GM19239 (cell line): ENCODE measurements around the gene TMEM17.
"Not testable (repeated sequence)": the region's sequence is repeated elsewhere in the genome, so short reads cannot be mapped to it uniquely, and the experiment has no call there.

ENCODE experiments used
- DNase-seq: peaks from one replicate; pipeline ENCODE4 v3.0.0; 2011; ENCODE audit warnings: low spot score; ENCODE audit not compliant: insufficient read length
- FAIRE-seq: peaks from 2 replicates; lab custom pipeline; 2011; peaks lifted over from hg19 to GRCh38; lab: Jason Lieb, UNC

TMEM17 gene, protein sequence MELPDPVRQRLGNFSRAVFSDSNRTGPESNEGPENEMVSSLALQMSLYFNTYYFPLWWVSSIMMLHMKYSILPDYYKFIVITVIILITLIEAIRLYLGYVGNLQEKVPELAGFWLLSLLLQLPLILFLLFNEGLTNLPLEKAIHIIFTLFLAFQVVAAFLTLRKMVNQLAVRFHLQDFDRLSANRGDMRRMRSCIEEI

DNA sequence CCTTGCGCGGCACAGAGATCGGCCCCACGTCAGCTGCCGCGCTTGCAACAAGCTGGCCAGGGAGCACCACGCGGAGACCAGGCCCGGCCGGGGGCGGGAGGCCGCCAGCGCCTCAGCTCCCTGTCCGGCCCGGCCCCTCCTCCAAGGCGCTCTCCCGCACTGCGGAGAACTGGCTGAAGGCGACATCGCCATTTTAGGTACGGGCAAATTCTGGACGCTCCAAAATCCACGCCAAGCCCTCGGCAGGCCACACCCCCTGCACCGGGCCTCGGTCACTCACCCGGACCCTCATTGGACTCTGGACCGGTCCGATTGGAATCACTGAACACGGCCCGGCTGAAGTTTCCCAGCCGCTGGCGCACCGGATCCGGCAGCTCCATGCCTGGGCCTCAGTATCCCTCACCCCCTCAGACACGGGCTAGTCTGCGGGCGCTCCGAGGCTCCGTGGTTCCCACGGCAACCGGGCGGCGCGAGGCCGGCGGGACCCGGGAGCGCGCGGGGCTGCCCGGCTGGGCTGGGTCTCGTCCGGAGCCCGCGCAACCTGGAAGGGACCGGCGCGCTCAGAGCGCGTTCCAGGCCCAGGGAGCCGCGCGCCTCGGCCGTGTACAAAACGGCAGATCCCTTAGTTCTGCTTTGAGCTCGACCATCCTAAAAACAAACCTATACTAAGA, at the start of gene TMEM17:
Gene TMEM17, minus strand, starts transcription at position 446 of the 671 bp plus-strand sequence. Its CDS starts 66 bp downstream, at position 380.
- DNase-seq: peak; percentile 53
- FAIRE-seq: peak; percentile 83

DNA sequence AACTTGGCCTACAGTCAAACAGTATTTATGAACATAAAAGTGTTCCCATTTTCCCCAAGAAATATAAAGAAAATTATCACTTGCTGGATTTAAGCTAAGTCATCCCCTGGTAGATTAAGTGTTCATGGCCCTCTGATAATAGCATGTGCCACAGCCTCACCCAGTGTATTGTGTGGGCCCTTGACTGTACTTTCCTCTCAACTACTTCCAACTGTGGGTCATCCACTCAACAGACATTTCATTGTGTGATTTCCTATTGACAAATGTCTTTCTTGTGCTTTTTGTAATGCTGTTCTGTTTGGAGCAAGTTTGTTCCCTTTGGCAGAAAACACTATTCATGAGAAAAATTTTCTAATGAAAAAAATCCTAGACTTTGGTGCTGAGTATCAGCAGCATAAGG, 48.4 kb upstream of the TMEM17 start:
- FAIRE-seq (no peak), DNase-seq (no peak)

DNA sequence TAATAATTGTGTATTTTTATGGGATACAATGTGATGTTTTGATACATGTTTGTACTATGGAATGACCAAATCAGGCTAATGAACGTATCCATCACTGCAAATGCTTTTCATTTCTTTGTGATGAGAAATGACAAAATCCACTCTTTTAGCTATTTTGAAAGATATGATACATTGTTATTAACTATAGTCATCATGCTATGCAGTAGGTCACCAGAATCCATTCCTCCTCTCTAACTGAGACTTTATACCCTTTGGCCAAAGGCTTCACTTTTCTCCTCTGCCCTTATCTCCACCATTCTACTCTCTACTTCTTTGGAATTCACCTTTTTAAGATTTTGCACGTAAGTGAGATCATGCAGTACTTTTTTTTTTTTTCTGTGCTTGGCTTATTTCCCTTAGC, 44.5 kb upstream of the TMEM17 start:
- FAIRE-seq (no peak), DNase-seq (no peak)

DNA sequence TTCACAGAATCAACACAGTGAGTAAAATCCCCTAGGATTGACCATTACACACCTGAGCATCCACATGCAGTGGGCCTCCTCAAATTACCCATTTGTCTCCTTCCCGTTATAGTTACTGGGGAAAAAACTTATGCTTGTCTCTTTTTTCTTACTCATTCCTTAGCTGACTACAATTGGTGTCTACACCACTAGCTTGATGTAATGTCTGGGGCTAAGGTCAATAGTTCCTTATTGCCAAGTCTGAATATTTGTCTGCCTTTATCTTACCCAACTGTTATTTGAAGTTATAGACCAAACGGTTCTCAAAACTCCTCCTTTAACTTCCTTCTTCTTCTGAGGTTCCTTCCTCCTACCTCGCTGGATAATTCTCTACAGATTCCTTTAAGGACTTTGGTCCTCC, 41.9 kb upstream of the TMEM17 start:
- DNase-seq (no peak), FAIRE-seq (no peak)

DNA sequence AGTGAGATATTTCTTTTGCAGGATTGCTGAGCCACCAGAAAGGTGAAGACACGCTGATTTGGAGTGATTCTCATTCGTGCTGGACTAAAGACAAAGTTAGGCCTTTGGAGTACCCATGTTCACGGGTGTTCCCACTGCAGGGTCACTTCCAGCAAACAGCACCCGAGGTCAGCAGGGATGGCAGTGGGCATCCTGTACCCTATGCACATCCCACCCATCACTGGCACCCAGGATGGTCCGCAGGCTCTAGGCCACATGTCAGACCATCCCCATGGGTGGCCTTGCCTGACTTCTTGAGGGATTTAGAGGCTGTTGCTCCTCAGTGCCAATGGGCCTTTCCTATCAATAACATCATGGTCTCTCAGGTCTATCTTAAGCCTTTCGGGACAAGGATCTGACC, 39.3 kb upstream of the TMEM17 start:
- FAIRE-seq: no peak
- no peak for DNase-seq

DNA sequence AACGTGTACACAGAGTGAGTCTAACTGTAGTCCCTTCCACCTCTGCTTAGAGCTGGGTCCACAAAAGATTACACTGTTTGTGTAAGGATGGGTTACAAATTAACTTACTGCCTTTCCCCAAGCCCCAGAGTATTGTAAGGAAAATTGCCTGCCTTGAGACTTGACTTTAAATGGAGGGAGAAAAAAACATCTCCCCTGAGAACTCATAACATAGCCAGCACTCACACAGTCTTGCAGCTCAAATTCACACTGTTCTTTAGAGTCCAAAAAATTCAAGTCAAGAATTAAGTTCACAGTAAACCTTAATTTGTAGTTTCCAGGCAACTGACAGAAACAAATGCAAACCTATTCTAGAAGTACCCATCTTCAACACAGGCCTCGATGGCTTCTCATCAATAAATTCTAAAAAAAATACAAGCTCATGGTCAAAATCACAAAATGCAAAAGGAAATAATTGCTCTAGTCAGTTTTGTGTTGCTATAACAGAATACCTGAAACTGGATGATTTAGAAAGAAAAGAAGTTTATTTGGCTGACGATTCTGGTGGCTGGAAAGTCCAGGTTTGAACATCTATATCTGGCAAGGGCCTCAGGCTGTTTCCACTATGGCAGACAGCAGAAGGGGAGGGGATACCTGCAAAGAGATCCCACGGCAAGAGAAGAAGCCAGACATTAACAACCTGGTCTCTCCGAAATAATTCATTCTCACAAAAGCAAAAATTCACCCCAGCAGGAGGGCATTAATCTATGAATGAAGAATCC, 34.6 kb upstream of the TMEM17 start:
- DNase-seq: no peak

DNA sequence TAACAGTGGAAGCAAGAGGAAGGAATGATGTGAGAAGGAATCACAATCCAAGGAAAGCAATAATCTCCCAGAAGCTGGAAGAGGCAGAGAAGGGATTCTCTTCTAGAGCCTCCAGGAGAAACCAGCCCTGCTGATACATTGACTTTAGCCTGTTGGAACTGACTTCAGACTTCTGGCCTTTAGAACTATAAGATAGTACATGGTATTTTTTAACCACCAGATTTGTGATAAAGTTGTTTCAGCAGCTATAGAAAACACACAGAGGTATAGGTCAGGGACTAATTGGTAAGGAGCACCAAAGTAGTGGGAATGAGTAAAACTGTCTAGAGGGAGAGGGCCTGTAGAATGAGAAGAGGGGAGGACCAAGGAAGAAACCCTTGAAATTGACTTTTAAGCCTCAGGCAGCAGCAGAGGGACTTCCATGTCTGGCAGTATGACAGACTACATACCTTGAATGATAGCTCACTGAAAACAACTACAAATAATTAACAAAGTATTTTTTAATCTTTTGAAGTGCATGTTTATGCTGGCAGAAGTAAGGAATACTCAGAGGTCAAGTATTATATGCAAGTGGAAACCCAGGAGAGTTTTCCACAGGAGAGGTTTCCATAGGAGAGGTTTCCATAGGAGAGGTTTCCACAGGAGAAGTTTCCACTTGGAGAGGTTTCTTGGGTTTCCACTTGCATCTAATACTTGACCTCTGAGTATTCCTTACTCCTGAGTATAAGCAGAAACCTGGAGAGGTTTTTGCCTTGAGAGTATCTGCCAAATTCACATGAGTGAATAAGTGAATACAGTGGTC, 33.8 kb upstream of the TMEM17 start:
- DNase-seq: no peak
- no peak for FAIRE-seq

More for the DNA sequence above, 34.6 kb upstream of the TMEM17 start:
- no peak for FAIRE-seq

DNA sequence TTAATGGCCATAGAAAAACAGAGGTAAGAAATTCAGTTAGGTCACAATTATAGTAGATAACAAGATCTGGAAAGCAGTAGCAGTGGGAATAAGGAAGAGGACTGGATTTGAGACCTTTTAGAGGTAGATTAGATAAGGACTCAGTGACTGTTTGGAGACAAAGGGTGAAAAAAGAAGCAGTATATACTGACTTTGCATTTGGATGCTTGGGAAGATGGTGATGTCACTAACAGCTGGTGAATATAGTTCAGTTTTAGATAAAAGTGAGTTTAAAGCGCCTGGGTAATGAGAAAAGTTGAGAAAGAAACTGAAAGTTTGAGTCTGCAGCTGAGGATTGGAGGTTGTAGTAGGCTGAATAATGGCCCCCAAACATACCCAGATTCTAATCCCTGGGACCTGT, 32.8 kb upstream of the TMEM17 start:
- no peak for FAIRE-seq
- no peak for DNase-seq

DNA sequence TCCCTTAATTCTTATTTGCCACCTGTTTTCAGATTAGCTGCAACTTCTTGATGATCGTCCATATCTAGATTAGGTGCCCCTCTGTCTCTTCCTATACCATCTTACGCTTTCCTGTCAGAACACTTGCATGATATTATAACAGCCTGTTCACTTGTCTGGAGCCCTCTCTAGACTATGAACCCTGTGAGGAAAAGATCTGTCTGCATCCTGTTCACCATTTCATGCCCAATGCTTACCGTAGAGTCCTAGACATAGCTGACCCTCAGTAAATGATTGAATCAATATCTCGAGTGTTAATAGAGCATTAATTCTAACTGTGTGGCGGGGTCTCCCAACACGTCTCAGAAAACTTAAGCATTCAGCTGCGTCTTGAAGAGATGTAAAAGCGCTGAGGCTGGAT, 31.8 kb upstream of the TMEM17 start:
- DNase-seq (no peak), FAIRE-seq (no peak)

DNA sequence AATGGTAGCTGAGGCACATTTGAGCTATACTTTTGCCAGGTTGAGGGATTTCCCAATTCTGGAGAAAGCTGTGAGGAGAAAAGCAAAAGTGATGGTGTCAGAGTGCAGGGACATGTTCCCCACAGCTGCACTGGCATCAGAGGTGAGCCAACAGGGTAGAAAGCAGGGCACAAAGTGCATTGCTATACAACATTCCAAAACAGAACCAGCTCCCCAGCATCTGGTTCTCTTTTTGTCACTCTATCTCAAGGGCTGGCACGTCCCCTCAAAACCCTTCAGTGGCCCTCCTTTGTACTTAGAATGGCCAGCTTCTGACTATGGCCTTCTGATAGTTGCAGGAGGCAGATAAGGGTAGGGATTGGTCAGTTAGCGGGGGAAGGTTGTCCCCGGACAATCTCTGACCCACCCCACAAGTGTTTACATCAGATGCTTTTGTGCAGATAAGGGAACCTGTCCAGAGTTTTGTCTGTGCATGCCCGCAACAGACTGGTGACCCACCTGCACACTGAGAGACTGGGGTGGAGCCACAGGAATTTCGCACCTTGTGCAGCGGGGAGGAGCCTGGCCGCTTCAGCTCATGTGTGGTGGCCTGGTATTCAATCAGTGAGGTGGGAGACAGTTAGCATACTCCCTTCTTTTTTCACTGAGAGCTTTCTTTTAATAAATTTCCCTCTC, 31.0 kb upstream of the TMEM17 start:
- no peak for FAIRE-seq

DNA sequence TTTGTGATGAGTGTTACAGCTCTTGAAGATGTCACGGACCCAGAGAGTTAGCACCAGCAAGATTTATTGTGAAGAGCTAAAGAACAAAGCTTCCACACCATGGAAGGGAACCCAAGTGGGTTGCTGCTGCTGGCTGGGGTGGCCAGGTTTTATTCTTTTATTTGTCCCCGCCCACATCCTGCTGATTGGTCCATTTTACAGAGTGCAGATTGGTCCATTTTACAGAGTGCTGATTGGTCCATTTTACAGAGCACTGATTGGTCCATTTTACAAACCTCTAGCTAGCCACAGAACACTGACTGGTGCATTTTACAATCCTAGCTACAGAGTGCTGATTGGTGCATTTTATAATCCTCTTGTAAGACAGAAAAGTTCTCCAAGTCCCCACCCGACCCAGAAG, 29.5 kb upstream of the TMEM17 start:
- not testable (repeated sequence) for FAIRE-seq, DNase-seq

More for the DNA sequence above, 31.0 kb upstream of the TMEM17 start:
- DNase-seq: no peak

DNA sequence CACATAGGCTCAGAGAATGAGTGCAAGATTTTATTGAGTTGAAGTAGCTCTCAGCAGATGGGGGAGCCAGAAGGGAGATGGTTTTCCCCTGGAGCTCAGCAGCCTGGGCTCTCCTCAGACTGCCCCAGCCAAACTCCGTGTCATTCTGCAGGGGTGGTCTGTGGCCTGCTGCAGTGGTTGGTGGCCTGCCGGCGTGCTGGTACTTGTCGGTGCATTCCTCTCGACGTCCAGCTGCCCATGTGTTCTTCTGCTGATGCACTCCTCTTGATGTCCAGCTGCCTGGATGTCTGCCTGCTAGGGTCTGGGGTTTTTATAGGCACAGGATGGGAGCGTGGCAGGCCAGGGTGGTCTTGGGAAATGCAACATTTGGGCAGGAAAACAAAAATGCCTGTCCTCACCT, 25.6 kb upstream of the TMEM17 start:
- FAIRE-seq: no peak
- no peak for DNase-seq

DNA sequence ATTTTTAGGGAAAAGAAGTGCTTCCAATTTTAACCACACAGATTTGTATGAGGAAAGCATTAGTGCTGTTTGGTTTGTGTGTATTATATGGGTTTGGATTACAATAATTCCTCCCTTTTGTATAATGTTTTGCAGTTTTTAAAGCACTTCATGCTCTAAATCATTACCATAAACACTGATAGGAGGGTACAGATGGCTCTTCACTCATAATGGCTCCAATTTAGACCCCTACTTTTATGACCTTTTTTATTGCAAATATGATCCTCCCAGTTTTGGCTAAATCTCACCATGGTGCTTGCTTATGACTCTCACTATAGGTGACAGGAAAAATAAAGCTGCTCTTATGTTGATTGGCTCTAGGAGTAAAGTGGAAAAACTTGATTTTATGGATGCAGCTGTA, 23.8 kb upstream of the TMEM17 start:
- no peak for DNase-seq
- FAIRE-seq: no peak

DNA sequence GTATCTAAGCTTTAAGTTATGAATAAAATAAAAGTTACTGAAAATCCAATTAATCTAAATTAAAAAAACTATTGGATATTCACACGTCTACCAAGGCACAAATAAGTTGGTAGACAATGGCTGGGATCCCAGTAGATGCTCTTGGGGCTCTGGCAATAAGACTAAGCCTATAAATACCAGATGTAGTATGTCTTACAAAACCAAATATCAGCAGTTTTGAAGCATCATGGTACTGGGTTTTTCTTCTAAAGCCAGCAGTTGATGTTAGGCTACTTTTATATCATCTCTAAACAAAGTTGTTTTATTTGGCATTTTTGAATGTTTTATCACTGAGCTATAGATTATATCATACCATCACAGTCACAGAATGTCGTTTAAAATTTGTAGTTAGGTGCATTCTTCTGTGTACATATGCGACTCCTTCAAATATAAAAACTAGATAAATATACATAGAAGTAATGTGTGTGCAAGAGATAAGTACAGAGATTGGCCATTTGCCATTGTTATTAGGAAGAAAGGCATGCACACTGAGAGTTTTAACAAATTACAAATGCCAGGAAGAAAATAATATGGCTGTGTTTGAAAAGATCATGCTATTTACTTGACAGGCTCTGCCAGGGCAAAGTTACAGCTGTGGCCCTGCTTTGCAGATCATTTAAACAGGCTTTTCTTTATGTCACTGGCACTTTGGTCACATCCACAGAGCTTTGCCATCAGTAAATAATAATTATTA, 21.6 kb upstream of the TMEM17 start:
- DNase-seq: no peak
- FAIRE-seq: no peak

DNA sequence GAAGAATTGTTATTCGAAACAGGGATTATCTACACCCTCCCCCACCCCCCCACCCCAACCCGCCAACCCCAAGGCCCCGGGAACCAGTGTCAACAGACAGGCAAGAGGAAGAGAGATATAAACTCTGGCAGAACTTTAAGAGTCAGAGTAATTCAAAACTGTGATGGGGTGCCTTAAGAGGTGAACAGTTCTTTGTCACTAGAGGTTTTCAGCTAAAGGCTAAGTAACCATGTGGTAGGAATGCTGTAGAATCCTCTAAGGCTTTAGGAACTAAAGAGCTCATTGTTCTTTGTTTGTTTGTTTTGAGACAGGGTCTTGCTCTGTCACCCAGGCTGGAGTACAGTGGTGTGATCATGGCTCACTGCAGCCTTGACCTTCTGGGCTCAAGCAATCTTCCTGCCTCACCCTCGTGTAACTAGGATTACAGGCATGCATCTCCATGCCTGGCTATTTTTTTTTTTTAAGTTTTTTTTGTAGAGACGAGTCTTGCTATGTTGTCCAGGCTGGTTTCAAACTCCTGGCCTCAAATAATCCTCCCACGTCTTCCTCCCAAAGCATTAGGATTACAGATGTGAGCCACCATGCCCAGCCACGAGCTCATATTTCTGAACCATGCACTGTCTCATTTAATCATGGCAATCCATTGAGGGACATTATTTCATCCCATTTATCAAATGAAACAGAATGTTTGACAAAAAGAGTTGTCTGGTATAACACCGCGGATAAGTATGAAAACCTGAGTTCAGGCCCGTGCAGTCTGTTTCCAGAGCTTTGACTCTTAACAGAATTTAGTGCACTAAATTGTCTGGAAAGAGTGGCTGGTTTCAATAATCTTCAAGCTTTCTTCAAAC, 20.8 kb upstream of the TMEM17 start:
- no peak for DNase-seq
- FAIRE-seq: no peak

DNA sequence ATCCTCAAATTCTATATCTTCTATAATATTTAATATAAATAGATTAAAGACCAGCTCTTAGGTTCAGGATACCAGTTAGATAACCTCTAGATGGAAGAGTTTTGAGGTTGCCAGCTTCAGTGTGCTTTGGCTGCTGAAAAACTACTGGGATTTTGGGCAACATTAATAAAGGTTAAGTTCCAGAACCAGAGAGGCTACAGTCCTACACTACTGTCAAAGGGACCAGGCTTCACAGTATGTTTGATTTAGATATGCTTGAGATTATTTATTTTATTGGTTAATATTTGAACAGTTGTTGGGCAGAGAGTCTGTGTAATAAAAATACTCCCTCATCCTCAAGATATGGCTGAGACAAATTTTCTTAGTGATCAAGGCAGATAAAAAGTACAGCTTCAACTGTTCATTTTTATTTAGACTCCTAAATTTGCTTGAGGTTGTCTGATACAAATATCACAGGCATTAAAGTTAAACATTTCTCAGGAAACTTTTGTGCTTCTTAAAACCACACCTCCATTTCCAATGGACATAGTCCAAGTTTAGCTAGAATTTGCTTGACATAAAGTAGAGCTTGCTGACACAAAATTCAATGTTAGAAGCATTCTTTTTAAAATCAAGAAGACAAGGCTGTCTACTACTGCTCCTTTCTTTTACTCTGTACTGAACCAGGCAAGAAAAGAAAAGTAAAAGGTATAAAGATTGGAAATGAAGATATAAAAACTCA, 19.7 kb upstream of the TMEM17 start:
- FAIRE-seq: no peak
- no peak for DNase-seq

DNA sequence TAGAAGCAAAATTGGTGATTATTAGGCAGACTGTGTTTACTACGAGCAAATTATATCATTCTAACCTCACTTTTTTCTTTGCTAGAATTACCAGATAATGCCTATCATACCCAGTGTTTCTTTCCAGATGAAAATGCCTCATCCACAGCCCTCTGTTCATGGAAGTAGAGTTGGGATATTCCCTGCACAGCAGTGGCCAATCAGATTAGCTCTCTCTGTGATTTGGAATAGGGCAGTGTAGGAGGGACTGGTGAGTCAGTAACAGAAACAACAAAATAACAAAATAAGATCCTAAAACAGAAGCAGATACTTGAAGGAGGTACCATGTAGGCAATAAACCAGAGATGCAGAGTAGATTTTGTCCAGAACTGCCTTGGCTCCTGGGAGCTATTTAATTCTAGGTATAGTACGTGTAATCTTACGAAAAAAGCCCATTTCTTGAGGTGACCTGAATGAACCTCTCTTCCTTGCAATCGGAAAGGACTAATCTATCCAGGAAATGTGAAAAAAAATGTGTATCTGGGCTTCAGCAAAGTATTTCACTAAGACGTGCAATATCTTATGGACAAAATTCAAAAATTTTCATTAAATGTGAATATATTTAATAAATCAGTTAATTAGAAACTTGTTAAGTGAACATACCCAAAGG, 18.4 kb upstream of the TMEM17 start:
- no peak for DNase-seq
- FAIRE-seq: no peak
